Measurements from ENCODE around the gene EIF4E.
"Not testable (repeated sequence)": the region's sequence is repeated elsewhere in the genome, so short reads cannot be mapped to it uniquely, and the experiment has no call there.

Gene EIF4E

DNA sequence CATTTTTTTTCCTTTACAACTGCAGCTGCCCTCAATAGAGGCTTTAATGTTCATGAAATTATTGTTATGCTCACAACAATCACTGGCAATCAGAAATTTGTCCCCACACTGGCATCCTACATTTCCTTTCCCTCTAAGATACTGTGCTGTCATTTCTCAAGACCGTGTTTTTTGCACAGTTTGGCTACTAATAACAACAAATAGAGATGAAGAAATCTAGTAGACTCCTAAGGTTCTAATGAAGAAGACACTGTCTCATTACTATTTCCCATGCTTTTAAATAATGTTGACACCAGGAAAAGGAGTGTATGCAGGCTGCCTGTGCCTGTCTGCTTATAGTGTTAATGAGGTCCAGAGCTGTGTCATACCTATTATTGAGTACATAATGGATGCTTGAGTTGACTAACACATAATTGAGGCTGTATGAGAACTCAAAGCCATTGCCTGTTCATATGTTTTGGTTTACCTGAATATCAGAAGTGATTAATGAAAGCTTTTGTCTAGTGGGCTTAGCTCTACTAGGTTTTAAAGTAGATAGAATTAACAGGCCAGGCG, 1.5 kb upstream of the EIF4E start:
- DNase-seq (ENCODE audit: low read depth), result no peak

DNA sequence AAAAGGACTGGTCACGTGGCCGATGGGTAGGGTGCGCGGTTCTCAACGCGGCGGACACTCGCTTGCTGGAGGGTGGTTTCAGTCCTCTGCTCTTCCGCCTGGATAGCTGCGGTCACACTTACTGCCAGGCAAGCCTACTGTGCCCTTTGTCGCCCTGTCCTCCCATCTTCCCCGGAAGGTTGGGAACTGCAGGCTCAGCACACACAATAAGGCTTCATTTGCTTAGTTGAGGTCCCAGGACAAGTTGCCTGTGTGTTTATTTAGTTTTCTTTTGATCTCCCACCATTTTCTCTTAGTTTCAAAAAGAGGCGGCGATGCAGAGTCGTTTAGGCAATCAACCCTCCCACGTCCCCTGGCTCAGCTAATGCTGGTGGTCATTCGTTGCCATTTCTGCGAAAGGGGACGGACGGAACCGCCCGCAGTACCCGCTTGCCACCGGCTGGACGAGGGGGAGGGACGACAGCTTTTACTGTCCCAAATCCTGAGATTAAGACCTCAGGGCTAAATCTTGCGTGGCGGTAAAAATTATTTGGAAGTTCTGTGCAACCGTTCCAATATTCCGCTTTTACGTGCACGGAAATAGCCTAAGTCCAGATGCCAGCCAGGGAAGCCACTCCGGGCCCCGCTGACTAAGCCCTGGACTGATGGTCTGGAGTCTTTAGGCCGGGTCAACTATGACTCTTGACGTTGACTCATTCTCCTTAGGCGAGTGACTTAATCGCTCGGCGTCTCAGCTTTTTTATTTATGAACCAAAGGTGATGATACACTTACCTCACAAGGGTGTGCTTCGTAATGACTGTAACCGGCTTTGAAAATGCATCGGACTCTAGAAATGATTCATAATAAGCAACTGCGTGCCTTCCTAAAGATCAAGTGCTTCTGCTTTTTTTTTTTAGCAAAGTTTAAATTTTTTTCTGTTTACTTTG, 671 bp upstream of the EIF4E start:
- DNase-seq (ENCODE audit: low read depth), result peak; percentile 88

DNA sequence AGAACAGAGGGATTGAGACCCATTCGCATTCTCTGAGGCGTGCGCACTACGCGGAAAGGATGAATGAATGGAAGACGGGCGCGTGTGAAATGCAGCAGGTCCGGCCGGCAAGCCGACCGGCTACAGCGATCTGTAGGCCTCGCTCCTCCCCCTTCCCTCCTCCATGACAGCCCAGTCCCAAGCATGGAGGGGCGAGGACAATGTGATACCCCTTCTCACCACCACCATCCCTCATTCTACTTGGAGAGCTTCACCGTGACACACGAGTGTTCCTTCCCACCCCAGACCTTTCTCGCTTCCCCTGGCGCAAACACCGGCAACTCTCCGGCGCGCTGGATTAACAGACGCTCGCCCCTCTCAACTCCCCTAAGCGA, 815 bp downstream of the EIF4E start:
- peak; percentile 71 for DNase-seq (ENCODE audit: low read depth)

DNA sequence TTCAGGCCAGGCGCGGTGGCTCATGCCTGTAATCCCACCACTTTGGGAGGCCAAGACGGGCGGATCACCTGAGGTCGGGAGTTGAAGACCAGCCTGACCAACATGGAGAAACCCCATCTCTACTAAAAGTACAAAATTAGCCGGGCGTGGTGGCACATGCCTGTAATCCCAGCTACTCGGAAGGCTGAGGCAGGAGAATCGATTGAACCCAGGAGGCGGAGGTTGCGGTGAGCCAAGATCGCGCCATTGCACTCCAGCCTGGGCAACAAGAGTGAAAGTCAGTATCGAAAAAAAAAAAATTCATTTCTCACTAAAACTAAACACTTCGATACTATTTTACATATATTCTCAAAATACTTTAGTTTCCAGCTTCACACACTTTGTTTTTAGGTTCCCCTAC, 2.7 kb downstream of the EIF4E start:
- DNase-seq (ENCODE audit: low read depth), result not testable (repeated sequence)

DNA sequence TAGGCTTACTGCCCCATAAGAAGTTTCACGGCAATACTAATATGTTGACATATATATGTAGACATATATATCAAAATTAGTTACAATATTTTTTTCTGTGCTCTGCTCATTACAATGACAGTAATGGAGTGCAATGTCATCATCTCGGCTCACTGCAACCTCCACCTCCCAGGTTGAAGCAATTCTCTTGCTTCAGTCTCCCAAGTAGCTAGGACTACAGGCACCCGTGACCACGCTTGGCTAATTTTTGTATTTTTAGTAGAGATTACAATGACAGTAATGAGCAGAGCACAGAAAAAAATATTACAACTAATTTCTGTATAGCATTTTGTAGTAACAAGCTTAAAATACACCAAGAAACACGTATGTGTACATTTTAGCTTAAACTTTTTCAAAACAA, 7.6 kb downstream of the EIF4E start:
- no peak for DNase-seq (ENCODE audit: low read depth)

DNA sequence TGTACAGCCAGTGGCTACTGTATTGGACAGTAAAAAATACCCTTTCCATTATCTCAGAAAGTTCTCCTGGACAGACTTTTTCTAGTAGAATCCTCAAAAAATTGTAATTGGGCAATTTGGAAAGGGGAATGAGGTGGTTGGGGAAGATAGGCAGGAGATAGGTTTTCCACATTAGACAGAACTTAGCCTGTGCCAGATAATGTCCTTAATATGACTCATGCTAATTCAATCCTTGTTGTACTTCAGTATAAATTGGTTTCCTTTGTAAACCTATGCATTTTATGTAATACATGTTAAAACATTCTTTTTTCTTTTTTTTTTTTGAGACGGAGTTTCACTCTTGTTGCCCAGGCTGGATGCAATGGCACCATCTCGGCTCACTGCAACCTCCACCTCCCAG, 8.9 kb downstream of the EIF4E start:
- DNase-seq (ENCODE audit: low read depth), result peak; percentile 32

DNA sequence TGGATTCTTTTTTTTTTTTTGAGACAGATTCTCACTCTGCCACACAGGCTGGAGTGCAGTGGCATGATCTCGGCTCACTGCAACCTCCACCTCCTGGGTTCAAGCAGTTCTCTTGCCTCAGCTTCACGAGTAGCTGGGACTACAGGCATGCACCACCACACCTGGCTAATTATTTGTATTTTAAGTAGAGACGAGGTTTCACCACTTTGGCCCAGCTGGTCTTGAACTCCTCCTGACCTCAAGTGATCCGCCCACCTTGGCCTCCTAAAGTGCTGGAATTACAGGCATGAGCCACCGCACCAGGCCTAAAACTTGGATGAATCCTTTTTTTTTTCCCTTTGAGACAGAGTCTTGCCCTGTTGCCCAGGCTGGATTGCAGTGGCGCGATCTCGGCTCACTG, 18.2 kb downstream of the EIF4E start:
- not testable (repeated sequence) for DNase-seq (ENCODE audit: low read depth)

DNA sequence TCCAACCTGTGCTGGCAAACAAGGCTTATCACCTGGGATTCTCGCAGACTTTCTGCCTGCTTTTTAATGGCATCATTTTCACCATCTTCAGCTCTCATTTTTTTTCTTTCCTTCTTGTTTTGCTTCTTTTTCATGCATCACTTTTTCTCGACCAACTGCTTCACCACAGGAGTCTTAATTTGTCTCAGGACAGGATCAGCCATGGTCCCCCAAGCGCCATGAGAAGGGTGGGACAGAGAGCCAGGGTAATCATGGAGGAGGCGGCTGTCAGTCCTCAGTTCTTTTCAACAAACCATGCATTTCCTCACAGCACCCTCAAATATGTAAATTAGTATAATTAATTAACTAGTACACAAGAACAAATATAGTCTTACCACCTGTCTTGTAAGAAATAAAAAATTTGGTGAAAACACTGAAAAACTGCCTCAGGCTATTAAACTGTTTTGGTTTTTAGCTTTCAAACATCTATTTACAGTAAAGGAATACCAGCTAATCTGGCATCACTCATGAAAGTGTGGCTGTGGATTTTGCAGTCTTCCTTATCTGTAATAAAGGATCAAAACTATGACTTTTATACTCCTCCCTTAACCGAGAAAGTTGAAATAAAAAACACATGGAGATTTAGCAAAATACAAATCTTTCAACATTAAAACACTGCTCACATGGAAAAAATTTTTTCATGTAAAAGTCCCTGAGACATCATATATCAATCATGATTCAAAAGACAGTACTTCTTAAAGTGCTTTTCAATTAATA, 19.1 kb downstream of the EIF4E start:
- no peak for DNase-seq (ENCODE audit: low read depth)

DNA sequence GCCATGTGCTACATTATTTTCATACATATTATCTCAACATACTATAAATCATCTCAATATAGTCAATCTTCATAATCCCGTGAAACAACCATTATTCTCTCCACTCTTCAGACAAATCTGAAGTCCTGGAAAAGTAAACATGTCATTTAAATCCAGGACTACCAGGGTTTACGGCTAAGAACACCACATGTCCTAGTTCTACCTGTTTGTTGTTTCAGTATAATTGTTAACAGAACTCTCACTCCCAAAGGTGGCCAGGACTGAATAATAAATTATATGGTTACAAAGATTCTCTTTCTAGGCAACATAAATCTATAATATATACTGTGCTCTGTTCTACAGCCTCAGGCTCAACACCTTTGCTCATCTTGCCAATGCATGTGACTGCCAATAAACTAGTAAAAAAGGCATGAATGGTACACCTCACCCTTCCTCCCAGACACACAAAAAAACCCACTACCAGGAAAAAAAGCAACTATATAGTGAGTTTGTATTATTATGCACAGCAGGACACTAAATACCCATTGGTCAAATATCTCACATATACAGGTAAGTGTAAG, 20.1 kb downstream of the EIF4E start:
- DNase-seq (ENCODE audit: low read depth), result no peak

DNA sequence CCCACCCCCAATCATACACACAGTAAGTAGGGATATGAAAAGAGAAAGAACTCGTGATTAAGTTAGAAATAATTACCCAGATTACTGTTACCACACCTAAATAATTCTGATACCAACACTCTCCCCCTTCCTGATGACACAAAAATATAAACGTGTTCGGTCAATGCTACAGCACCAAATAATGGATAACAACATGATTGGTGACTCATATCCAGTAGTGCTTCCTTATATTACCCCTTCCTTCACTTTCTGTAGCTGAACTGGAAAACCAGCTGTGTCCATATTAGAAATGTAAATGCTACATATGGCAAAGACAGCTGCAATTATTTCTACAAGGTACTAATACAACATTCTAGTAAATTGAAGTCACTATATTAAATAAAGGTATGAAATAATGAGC, 20.8 kb downstream of the EIF4E start:
- no peak for DNase-seq (ENCODE audit: low read depth)

DNA sequence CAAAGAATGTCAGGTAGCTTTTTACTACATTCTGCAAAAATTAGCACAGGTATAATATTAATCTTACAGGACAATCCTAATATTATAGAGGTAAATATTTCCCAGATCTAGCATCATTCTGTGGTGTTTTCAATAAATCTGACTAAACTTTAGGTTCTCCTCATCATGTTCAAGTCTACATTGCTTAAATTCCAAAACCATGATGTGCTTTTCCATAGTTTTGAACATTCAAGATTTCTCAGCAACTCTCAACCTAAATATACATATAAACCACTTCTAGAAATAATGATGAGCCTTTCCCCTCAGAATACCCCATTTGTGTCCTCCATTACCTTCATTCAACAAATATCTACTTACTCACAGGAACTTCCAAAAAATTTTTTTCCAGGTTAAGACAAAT, 23.1 kb downstream of the EIF4E start:
- no peak for DNase-seq (ENCODE audit: low read depth)

DNA sequence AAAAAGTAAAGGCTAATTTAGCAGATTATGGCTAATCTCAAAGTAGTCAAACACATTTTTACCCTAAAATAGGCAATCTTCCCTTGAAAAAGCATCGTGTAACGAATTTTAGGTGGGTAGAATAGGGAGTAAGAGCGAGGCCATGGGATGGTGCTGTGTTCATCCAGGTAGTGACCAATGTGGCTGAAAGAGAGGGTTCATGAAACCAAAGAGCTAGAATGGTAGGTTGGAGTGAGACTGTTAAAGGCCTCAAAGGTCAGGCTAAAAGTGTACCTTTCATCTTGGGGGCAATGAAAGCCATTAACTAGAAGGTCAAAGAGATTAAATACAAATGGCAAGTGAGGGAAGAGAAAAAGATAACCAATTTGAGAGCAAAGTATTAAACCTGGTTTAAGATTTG, 23.6 kb downstream of the EIF4E start:
- DNase-seq (ENCODE audit: low read depth), result no peak

DNA sequence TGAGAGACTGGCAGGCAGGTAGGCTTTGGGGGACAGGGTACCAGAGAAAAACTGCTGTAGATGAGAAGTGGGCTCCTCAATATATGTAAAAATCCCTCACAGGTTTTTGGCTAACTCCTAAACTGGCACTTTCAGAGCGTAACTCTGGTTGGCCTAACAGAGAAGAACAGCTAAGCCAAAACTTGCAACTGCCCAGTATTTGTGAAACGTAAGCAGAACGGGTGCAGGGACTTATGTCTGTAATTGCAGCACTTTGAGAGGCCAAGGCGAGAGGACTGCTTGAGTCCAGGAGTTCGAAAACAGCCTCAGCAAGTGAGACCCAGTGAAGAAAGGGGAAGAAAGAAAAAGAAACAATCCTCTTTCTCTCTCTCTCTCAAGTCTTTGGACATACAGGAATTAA, 25.0 kb downstream of the EIF4E start:
- peak; percentile 8 for DNase-seq (ENCODE audit: low read depth)

DNA sequence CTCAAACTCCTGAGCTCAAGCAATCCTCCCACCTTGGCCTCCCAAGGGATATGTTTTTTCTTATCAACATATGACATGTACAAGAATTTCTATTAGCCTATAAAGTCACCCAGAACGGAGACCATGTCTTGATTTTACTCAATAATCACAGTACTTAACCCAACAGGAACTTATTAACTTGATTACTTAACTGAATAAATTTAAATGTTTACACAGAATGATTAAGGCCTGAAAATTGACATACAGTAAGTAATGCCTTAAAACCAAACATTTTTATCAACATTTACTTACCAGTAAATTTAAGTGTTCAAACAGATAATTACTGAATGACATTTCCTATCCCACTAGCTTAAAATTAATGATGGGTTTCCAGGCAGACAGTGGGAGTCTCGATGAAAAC, 25.4 kb downstream of the EIF4E start:
- DNase-seq (ENCODE audit: low read depth), result no peak

DNA sequence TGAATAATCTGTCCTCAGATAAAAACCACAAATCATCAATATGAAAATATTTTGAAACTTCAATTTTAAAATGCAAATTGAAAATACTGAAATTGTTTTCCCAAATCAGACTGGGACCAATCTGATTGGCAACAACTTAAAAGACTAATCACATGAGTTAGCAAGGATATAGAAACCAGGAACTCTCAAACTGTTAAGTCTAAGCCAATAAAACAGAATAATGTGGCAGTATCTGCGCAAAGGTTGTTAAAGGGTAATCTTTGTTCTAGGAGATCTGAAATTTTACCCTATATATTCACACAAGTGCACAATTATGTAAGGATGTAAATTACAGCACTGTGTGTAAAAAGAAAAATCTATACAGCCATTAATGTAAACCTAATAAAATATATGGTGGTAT, 29.7 kb downstream of the EIF4E start:
- no peak for DNase-seq (ENCODE audit: low read depth)

DNA sequence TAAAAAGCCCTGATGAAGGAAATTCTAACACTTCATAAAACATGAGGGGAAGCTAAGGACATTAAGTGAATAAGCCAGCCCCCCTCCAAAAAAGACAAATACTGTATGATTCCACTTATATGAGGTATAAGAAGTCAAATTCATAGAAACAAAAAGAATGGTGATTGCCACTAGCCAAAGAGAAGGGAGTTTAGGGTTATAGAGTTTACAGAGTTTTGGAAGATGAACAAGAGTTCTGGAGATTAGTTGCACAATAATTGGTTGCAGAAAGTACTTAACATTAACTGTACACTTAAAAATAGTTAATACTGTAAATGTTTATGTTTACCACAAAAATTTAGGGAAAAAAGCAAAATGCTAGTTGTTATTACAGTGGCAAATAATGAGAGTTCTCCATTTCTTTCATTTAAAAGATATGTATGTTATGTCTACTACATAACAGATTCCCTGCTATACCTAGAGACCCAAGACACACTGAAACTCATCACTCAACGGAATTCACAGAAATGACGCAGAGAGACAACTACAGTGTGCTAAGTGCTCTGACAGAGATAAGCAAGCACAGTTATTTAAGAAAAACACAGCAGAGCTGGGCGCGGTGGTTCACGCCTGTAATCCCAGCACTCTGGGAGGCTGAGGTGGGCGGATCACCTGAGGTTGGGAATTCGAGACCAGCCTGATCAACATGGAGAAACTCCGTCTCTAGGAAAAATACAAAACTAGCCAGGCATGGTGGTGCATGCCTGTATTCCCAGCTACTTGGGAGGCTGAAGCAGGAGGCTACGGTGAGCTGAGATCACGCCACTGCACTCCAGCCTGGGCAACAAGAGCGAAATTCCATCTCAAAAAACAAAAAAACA, 37.2 kb downstream of the EIF4E start:
- no peak for DNase-seq (ENCODE audit: low read depth)

DNA sequence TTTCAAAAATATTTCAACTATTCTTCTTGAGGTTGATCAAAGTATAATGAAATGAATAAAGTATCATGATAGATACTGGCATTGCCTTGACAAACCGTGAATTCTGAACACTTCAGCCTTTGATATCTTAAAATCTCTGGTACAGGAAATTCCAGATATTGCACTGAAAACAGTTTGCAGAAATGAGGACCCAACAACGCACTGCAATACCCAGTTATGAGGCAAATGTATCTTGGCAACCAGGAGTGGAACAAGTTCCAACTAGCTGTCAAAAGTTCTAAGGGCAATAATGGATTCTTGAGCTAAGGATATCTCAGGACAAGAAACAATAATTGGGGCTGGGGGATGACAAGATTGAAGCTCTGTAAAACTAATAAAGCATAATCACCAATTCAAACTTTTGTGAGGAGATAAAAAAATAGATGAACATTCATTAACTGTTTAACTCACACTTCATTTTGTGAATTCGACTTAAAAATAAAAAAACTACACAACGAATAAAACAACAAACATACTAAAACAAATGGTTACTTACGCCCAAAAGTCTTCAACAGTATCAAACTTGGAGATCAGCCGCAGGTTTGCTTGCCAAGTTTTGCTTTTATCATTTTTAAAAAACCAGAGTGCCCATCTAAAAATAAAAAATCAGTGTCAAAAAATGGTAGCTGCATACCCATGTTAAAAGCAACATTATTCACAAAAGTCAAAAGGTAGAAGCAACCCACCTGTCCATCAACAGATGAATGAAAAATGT, 38.1 kb downstream of the EIF4E start:
- no peak for DNase-seq (ENCODE audit: low read depth)

DNA sequence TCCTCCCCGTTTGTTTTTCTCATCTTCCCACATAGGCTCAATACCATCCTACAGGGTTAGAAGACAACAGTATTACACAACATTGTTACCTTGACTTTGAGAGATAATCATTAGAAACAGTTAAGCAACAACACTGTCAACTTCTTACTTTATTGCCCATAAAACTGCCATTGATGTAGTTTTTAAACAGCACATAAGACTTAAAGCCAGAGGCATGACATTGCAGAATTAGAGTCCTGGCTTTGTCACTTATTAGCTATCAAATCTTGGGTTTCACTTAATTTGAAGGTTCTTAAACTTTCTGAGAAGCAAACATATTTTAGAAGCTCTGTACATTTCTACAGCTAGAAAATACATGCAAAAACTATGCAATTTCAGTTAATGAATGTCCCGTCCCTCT, 41.8 kb downstream of the EIF4E start:
- no peak for DNase-seq (ENCODE audit: low read depth)

DNA sequence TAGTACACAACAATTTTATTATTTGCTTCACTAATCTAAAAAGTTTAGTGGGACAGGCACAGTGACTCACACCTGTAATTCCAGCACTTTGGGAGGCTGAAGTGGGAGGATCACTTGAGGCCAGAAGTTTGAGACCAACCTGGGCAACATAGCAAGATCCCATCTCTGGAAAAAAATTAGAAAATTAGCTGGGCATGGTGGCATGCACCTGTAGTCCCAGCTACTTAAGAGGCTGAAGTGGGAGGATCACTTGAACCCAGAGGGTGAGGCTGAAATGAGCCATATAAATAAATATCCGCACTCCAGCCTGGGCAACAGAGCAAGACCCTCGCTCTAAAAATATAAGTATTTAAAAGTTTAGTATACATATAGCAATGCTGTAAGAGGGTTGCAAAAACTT, 42.6 kb downstream of the EIF4E start:
- DNase-seq (ENCODE audit: low read depth), result not testable (repeated sequence)

DNA sequence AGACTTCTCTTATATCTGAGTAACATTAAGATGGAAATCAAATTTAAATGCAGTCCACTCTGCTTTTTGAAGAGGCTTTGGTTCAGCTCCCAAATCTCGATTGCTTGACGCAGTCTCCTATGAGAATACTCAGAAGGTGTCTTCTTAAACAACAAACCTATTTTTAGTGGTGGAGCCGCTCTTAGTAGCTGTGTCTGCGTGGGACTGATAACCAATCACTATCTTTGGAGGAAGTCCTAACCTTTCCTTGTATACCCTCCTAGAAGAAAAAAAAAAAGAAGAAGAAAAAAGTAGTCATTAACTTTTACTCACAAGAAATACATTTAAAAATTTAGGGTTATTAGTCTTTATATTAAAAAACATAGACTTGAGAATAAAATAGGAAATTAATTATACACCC, 48.0 kb downstream of the EIF4E start:
- DNase-seq (ENCODE audit: low read depth), result not testable (repeated sequence)

DNA sequence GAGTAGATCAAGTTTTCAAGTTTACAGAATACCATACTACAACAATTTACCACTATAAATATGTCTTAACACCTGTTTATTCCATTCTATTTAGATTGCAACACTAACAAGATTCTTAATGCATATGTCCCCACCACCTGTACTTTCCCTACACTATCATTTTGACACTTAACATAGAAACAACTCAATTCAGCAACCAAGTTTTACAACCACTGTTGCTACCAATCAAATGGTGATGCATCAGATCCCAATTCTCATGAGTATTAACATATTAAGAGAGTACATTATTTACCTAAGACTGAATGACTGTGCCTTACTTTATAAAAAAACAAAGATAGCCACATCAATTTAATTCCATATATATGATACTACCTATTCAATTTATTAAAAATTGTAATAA, 49.4 kb downstream of the EIF4E start:
- DNase-seq (ENCODE audit: low read depth), result no peak
